GM19025 (cell line): Measurements from ENCODE around the gene ZNF764.
"Not testable (repeated sequence)": the region's sequence is repeated elsewhere in the genome, so short reads cannot be mapped to it uniquely, and the experiment has no call there.

Experiments
- ATAC-seq: cut with Tn5 transposase; IDR thresholded peaks from one replicate; pipeline ENCODE4 v1.9.1; 2021; ENCODE audit warnings: mild to moderate bottlenecking, low read depth, moderate library complexity; ENCODE audit not compliant: unreplicated experiment

ZNF764 gene

GRCh38 chr16:30557957-30558788 is at the start of gene ZNF764:
Gene ZNF764 (minus strand): TSS chr16:30558374. CDS start chr16:30558182, 192 bp downstream.
- ATAC-seq, result peak; percentile 81

- ATAC-seq, result no peak
These were observed 47.8 kb upstream of the ZNF764 start for GRCh38 chr16:30606004-30606403.

- ATAC-seq, result no peak
These were observed 47.0 kb upstream of the ZNF764 start for GRCh38 chr16:30605158-30605557.

- ATAC-seq, result no peak
These were observed 46.3 kb upstream of the ZNF764 start for GRCh38 chr16:30604316-30604947.

GRCh38 chr16:30603945-30604315 is 45.8 kb upstream of the ZNF764 start:
- no peak for ATAC-seq

GRCh38 chr16:30602616-30603277 is 44.6 kb upstream of the ZNF764 start:
- ATAC-seq, result no peak

GRCh38 chr16:30601966-30602365 is 43.8 kb upstream of the ZNF764 start:
- no peak for ATAC-seq

GRCh38 chr16:30600929-30601328 is 42.8 kb upstream of the ZNF764 start:
- no peak for ATAC-seq

GRCh38 chr16:30600215-30600614 is 42.0 kb upstream of the ZNF764 start:
- ATAC-seq, result no peak

- no peak for ATAC-seq
These were observed 34.7 kb upstream of the ZNF764 start for GRCh38 chr16:30592871-30593270.

- ATAC-seq, result not testable (repeated sequence)
These were observed 32.7 kb upstream of the ZNF764 start for GRCh38 chr16:30590869-30591268.

GRCh38 chr16:30589582-30589981 is 31.4 kb upstream of the ZNF764 start:
- not testable (repeated sequence) for ATAC-seq

GRCh38 chr16:30588651-30589050 is 30.5 kb upstream of the ZNF764 start:
- ATAC-seq, result no peak

GRCh38 chr16:30585400-30586191 is 27.4 kb upstream of the ZNF764 start, which contains the start of gene ZNF785:
Gene ZNF785 (minus strand): TSS chr16:30585697. CDS start chr16:30585611, 86 bp downstream.
- peak; percentile 92 for ATAC-seq

- ATAC-seq, result no peak
These were observed 26.8 kb upstream of the ZNF764 start for GRCh38 chr16:30585022-30585399.

- ATAC-seq, result no peak
These were observed 24.6 kb upstream of the ZNF764 start for GRCh38 chr16:30582611-30583340.

- ATAC-seq, result no peak
These were observed 23.3 kb upstream of the ZNF764 start for GRCh38 chr16:30581457-30581856.

- no peak for ATAC-seq
These were observed 16.5 kb upstream of the ZNF764 start for GRCh38 chr16:30574678-30575077.

GRCh38 chr16:30571445-30572322 is 13.5 kb upstream of the ZNF764 start, which contains the start of gene ZNF688:
Gene ZNF688 (minus strand): TSS chr16:30571714. CDS start chr16:30571629, 85 bp downstream.
- ATAC-seq, result peak; percentile 65
